Measurements from ENCODE around the gene ISL1.

The ISL1 gene

DNA sequence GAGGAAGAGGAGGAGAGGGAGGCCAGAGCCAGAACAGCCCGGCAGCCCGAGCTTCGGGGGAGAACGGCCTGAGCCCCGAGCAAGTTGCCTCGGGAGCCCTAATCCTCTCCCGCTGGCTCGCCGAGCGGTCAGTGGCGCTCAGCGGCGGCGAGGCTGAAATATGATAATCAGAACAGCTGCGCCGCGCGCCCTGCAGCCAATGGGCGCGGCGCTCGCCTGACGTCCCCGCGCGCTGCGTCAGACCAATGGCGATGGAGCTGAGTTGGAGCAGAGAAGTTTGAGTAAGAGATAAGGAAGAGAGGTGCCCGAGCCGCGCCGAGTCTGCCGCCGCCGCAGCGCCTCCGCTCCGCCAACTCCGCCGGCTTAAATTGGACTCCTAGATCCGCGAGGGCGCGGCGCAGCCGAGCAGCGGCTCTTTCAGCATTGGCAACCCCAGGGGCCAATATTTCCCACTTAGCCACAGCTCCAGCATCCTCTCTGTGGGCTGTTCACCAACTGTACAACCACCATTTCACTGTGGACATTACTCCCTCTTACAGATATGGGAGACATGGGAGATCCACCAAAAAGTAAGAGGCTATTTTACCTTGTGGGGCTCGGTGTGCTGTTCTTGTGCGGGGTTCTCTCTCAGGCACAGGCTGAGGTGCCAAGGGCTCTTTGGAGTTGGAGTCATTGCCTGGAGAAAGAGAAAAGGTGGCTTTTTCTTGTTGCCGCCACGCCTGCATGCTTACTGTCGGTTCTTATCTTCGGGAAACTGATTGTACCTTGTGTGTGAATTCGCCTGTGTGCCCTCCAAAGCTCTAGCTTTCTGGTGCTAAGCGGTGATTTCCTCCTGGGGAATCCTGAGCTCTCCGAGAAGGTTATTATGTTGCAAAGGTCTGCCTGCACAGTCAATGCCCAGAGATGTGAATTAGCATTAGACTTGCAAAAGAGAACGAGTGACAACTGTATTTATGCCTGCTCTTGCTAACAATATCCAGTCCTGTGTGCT lies at the start of gene ISL1:
Gene ISL1 (plus strand): TSS at position 318 of the 991 bp plus-strand sequence. CDS start 224 bp downstream, at position 542.
- DNase-seq (ENCODE audit: low spot score), result peak; percentile 79

DNA sequence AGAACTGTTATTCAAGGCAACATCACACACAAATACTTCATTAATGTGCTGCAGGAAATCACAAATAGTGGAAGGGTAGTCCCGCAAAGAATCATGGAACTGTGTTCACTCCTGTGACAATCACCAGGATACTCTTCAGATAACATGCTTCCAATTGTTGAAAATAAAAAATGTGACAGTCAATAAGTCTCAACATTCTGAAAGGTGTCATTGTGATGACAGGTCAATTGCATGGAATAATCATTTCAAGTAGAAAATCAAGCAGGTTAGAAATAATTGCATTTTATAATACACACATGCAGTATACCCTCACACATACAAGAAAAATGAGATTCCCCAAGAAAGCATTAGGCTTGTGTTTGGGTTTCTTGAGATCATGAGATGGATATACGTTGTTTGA lies 46.4 kb upstream of the ISL1 start:
- no peak for DNase-seq (ENCODE audit: low spot score)

DNA sequence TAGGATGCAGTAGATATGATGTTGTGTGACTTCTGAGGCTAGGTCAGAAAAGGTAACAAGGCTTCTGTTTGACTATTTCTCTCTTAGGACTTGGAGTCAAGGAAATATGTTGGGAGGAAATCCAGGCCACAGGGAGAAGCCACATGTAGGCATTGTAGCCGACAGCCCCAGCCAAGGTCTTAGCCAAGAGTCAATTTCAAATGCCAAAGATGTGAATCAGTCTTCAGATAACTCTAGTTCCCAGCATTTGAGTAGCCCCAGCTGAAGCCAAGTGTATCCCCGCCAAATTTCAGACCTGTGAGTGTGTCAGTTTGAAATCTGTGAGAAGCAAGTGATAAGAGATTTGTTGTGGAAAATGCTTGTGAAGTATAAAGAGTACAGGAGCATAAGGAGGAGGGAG lies 38.1 kb upstream of the ISL1 start:
- peak; percentile 59 for DNase-seq (ENCODE audit: low spot score)

DNA sequence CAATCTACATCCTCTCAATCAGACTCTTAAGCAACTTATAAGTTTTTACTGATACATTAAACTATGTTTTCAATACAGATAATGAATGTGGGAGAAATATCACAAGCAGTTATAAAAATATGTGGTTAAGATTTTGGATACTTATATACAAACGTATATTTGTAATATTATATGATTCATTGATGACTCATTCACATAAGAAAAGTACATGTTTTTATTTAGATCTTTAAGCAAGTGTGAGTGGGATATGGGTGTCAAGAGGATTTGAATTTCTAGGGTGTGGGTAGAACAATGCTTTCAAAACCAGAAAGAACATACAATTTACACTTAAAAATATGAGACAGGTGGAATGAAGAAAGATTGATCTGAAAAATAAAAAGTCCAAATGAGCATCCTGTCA lies 36.1 kb upstream of the ISL1 start:
- DNase-seq (ENCODE audit: low spot score), result no peak

DNA sequence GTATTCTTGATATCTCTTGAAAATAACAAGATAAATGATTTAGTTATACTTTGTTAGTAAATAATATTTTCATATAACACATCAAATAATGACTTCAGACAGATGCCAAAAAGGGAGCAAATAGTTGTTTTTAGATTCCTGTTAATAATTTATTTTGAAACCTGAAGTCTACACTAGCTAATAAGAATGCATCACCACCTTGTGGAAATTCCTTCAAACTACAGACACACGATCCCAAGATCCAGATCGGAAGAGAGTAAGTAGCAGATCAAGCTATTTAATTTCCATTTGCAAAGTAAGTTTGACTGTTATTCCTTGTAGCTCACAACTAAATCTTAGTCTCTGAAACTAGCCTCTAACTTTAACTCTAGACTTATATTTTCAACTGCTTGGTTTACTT lies 35.5 kb upstream of the ISL1 start:
- DNase-seq (ENCODE audit: low spot score), result peak; percentile 19

DNA sequence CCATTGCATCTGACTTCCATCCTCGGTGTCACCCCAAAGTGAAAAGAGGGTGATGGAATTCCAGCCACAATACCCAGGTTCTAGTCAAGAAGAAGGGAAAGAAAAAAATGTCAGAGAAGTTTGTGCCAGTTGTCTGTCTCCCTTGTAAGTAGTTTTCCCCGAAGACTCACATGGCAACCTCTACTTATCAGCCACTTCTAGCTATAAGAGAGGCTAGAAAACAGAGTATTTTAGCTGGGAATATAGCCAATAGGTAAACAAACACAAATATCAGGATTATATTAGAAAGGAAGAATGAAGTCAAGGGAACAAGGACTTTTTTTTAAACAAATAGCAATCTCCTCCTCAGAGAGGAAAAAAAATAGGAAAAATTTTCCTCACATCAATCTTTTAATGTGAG lies 12.2 kb upstream of the ISL1 start:
- no peak for DNase-seq (ENCODE audit: low spot score)

DNA sequence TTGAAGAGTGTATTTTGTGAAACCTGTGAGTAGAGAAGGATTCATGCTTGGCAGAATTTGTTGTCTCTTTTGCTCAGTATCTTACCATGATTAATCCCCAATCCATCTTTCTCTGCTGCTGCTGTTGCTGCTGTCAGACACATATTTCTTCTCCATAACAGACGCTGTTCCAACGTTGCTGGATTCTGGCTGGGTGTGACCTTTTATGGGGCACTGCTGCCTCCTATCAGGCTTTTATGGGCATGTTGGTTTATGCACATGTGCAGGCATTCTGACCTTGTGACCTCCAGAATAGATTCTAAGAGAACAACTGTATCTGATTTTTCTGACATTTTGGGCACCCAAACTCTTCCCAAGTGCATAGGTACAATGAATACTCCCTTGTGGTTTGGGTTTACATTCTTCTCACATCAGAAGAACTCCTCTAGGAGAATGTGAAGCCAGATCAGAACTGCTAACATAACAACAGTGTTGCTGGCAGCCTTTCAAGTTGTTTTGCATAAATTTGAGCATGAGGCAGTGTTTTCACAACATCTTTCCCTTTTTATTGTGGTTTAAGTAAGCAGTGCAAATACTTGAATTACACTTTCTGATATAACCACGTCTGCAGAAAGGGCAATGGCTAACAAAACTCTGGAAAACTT lies 9.2 kb upstream of the ISL1 start:
- DNase-seq (ENCODE audit: low spot score), result no peak

DNA sequence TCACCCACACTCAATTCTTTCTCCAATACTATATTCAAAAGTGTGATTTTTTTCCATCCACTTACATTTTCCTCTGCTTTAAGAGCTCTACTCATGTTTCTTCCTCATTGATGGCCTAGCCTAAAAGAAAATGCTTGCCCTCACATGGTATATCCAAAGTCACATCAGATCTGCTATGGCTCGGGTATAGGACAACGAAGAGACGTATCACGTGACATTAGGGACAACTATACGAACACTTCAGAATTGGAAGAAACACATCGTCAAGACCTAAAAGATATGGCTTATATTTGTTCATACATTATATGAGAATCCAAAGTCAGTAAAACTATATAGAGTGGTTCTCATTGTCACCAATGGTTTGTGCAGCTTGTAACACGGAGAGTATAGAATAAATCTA lies 8.2 kb upstream of the ISL1 start:
- DNase-seq (ENCODE audit: low spot score), result no peak

DNA sequence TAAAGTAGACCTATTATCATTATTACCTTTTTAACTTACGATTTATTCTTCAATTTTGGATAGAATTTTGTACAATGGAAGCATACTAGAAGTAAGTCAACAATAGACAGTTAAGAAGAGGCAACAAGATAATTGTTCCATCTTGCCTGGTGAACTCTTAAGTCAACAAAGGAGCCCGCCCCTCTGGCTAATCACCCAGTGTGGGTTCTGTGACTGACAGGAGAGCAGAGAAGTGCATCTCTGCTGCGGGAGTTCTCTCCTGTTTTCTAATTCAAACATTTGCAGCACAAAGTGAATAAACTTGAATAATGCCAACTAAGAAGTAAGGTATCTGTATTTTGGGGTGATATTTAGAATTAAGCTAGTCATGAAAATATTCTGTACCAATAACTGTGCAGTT lies 6.7 kb upstream of the ISL1 start:
- no peak for DNase-seq (ENCODE audit: low spot score)

DNA sequence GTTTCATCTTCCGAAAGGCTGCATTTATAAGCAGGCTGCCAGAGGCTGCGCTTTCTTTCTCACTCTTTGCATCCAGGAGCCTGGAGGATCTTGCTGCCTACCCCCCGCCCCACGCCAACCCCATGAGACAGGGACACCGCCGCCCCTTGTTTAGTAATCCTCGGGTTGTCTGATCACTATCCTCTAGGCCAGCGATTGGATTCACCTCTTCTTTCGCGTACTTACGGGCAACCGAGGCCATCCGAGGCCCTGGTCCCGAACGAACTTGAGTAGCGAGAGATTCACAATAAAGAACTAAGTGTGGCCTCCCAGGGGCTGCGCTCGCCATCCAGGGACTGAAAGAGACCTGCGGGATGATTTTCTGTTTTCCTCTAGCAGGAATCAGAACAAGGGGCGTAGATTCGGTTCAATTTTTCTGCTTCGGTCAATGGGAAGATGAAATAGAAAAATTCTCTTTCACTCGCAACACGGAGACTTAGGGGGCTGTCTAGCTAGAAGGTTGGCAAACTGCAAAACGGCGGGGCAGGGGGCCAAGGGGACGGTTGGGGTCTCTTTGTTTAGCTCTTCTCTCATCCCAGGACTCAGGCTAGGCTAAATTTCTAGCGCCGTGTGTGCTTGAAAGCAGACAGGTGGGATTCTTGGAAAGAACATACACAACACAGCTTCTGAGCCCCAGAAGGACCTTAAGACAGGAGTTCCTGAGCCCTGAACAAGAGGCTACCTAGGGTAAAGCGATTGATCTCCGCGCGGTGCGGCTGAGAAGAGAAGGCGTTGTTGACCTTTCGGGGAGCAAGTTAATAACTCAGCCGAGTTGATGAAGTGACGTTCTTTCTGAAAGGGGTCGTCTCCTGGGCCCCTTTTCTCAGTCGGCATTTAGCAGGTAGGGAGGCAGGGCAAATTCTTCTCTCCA lies 5.8 kb upstream of the ISL1 start:
- DNase-seq (ENCODE audit: low spot score), result no peak

DNA sequence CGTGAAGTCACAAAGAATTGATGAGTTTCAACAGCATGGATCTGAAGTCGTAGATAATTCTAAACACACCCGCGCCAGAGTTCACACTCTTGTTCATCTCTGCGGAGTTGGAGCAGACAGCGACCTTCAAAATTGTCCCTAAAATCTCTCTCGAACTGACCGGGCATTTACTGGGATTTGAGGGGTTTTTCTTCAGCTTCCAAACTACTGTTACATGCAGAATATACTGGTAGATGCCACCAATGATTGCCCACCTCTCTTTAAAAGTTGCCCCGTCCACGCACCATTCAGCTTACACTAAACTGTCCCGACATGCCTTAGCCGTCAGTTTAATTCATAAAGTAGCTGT lies 5.2 kb upstream of the ISL1 start:
- DNase-seq (ENCODE audit: low spot score), result no peak

DNA sequence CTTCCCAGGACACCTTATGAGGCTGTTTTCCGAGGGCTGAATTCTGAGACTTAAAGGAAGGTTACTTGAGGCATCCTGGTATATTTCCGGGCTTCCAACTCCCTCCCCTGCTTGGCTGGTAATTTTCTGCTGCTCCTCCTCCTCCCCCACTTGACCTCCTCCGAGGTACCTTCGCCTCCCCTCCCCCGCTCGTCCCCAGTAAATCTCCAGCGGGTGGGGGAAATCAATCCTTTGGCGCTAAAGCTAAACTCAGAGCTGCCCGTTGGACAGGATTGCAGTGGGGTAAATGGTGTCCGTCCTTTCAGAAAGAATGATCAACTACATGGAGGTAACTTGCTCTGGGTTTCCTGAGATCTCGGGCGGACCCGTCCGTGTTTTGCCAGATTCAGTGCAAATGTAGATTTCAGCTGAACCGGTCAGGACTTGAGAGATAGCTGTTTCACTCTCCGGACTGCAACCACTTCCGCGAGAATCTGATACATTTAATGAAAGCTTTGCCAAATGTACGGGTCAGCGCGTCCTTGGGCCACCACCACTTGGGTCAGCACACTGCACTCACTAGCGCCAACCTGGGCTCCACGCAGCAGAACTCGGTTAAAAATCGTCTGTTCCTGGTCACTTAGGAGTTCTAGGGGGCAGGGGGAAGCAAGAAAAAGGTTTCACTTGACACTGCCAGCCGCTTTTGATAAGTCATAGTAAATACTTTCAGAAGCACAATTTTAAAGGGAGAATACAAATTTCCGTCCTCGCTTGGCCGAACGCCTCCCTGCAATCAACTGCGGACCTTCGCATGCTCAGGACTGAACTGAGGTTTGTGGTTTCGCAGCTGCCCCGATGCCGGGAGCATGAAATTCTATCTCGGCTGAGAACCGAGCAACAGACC lies 4.6 kb upstream of the ISL1 start:
- peak; percentile 48 for DNase-seq (ENCODE audit: low spot score)

DNA sequence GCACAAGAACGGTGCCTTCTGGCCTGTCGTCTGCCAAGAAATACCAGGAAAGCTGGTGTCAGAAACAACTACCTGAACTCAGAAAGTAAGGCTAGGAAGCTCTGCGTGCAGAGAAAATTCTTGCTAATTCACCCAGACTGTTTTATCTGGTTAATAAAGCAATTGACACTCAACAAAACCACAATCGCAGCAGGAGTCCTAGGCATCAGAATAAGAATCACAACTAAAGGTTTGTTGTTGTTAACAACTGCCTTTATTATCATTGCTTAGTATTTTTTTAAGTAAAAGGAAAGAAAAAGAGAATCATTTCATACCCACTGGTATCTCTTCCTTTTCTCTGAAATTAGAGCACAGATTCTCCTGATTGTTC lies 3.9 kb upstream of the ISL1 start:
- no peak for DNase-seq (ENCODE audit: low spot score)

DNA sequence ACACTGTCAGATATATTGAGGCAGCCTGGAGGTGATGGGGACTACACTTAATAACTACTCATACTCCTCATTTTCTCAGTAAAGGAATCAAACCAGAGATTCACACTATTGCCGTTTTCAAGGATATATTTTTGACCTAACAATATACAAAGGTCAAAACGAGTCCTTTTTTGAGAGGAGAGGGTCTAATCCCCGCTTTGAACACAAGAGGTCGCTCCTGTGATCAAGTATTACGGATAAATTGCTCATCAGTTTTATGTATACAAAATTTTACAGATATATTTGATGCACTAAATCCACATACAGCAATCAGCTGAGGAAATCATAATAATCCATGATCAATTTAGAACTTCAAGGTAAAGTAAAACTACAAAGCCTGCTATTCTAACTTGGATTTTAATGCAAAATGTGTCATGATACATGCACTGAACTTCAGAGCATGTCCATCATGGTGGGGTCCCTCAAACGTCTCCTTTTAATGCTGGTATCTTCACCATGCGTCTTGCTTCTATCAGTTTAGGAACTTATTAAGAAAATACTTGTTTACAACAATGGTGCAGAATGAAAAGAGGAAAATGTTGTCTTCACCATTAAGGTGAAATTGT lies 2.5 kb upstream of the ISL1 start:
- peak; percentile 43 for DNase-seq (ENCODE audit: low spot score)

DNA sequence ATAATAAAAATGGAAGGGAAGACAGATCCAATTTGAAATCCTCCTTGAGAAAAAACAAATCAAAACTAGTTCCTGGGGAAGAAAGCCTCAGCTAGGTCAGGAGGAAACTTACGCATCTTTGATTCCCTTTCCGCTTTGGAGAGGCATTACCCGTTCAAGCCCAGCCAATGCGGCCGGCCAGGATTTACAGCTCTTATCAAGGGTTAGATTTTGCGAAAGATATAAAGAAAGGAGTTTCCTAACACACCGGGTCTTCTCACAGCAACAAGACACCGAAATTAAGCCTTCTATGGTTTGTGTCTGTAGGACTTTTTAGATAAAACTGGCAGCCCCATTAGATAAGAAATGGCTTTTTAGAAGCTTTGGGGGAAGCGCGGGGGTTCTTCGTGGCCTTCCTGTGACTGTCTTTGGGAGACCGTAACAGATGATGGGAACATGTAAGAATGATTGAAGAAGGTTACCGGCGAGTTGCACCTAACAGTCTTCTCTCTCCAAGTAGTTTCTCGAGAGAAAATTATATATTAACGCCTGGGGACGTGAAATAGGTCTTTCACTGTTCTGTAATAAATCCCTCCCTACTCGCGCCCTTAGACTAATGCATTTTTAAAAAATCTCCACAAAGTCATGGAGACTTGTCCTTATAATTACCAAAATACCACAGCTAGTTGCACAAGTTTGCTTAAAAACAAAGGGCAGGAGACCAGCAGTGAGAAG lies 1.3 kb upstream of the ISL1 start:
- DNase-seq (ENCODE audit: low spot score), result no peak

DNA sequence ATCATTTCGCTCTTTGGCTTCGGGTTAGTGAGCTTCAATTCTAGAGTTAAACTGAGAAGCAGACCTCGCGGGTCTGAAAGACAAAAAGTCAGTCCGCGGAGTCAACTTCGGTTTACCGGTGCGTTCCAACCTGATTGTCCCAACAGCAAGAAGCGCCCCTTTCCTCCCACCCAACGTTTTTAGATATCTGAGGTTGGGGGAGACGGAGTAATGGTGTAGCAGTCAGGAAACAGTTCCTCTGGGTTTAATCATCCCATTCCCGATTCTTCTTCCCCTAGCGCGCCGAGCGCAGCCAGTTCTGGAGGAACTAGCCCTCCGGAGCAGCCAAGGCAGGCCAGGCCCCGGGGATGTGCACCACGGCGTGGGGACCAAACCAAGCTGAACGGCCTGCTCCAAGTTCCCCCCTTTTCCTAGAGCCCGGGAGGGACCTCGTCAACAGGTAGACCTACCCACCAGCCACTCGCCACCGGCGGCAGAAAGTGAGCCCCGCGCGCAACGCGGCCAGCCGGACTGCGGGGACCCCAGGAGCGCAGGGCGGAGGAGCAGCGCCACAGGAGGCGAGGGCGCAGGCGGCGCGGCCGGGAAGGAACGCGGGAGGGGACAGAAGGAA lies 622 bp upstream of the ISL1 start:
- DNase-seq (ENCODE audit: low spot score), result no peak

DNA sequence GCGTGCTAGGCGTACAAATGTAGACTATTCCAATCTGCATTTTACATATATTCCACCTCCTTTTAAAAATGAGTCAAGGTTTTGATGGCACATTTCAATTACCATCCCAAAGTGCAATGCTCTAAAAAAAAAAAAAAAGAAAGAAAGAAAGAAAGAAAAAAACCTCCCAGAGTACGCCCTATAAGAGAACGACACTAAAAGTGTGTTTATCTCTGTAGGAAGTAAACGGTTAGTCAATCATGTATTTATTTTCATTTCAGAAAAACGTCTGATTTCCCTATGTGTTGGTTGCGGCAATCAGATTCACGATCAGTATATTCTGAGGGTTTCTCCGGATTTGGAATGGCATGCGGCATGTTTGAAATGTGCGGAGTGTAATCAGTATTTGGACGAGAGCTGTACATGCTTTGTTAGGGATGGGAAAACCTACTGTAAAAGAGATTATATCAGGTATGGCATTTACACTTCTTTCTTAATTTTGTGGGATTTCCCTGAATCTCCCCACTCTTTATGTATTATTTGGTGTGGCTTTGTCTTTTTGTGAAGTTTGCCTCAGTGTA lies 1.1 kb downstream of the ISL1 start:
- DNase-seq (ENCODE audit: low spot score), result no peak

DNA sequence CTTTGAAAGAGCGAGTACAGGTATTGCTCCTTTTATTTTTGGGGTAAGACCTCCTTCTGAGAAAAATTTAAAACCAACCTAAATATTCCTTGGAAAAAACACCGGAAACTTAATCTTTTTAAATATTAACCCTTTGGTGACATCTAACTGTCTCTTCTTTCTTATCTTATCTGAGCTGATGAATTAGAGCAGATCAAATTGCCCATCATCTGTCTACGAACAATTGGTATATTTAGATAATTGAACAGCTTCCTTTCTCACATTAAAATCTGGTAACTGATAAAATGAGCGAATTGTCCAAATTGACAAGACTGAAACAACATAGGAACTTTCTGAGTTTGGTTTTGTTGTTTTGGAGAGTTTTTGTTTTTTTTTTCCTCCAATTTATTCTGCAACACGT lies 2.0 kb downstream of the ISL1 start:
- DNase-seq (ENCODE audit: low spot score), result no peak

All from kidney tubule cell (primary cell).